GM20000 (cell line): ENCODE measurements around the gene SGTA.

Experiments
- DNase-seq: peaks from one replicate; pipeline ENCODE4 v3.0.0; 2012; ENCODE audit warnings: low spot score
- CTCF ChIP-seq: IDR thresholded peaks from 2 replicates; pipeline ENCODE4 v1.5.1; 2012; ENCODE audit warnings: mild to moderate bottlenecking, control low read depth; ENCODE audit errors: extremely low read depth, missing control alignments

The SGTA gene

GRCh38 chr19:2732157-2732725, 50.8 kb downstream of the SGTA start:
- DNase-seq: no peak
- no peak for TF ChIP-seq CTCF

GRCh38 chr19:2731181-2731995, 51.7 kb downstream of the SGTA start:
- no peak for TF ChIP-seq CTCF
- no peak for DNase-seq

- no peak for TF ChIP-seq CTCF
- DNase-seq: no peak
These were observed 52.9 kb downstream of the SGTA start for GRCh38 chr19:2729943-2730818.

GRCh38 chr19:2728783-2729387, 54.2 kb downstream of the SGTA start:
- TF ChIP-seq CTCF: no peak
- no peak for DNase-seq

GRCh38 chr19:2727640-2727944, 55.5 kb downstream of the SGTA start:
- TF ChIP-seq CTCF: no peak
- no peak for DNase-seq

- no peak for DNase-seq
- no peak for TF ChIP-seq CTCF
These were observed 56.0 kb downstream of the SGTA start for GRCh38 chr19:2726904-2727639.
